Loucy (cell line): Measurements from ENCODE around the gene DHX30.

Experiments
- EZH2phosphoT487 ChIP-seq: fragments of 200-600 bp; IDR thresholded peaks from 2 replicates; pipeline ENCODE4 v1.6.1; 2018; ENCODE audit warnings: antibody characterized with exemption, mild to moderate bottlenecking, moderate library complexity, borderline replicate concordance
- TF ChIP-seq, protein P1 (sequence below): fragments of 200-600 bp; sonication (generic); conservative IDR thresholded peaks from 2 replicates; pipeline ENCODE4 v1.5.1; 2014; ENCODE audit warnings: mild to moderate bottlenecking, antibody characterized with exemption, low read length

DNA sequence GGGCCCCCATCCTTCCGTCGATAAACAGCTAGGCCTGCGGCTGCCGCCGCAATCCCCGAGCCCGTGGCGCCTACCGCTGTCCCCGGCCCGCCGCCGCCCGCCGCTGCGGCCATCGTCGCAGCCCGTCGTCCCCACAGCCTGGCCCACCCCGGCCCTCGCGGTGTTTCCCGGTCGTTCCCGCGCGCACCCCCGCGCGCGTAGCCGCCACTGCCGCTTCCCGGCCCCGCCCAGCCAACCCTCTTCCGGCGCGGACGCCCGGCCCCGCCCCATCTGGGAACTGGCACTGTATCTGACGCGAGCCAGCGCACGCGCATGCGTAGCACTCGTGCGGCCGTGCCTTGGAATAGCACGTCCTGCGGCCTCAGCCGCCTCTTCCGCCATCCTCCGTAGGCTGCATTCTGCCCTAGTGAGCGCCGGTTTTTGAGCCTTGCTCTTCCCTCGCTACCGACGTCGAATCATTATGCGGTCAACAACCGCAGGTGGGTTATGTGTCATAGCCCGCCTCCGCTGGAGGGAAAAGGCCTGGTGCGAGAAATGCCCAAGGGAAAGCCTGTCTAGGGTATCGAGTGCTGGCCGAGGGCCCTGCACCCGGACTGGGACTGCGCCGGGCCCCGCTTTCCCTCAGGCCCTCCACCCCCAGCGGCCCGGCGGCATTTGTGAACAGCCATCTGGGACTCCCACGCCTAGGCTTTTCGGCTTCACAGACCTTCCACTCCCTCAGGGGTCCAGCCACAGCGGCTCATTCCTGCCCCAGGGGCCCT, 21.1 kb upstream of the DHX30 start, which contains the start of gene SMARCC1:
- TF ChIP-seq, protein P1, sequence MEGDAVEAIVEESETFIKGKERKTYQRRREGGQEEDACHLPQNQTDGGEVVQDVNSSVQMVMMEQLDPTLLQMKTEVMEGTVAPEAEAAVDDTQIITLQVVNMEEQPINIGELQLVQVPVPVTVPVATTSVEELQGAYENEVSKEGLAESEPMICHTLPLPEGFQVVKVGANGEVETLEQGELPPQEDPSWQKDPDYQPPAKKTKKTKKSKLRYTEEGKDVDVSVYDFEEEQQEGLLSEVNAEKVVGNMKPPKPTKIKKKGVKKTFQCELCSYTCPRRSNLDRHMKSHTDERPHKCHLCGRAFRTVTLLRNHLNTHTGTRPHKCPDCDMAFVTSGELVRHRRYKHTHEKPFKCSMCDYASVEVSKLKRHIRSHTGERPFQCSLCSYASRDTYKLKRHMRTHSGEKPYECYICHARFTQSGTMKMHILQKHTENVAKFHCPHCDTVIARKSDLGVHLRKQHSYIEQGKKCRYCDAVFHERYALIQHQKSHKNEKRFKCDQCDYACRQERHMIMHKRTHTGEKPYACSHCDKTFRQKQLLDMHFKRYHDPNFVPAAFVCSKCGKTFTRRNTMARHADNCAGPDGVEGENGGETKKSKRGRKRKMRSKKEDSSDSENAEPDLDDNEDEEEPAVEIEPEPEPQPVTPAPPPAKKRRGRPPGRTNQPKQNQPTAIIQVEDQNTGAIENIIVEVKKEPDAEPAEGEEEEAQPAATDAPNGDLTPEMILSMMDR = no peak
- no peak for TF ChIP-seq EZH2phosphoT487
